ENCODE measurements around the gene ATP1A1.

ATP1A1 gene
- 350 to 510 reads per million in 2 donors for total RNA-seq

DNA sequence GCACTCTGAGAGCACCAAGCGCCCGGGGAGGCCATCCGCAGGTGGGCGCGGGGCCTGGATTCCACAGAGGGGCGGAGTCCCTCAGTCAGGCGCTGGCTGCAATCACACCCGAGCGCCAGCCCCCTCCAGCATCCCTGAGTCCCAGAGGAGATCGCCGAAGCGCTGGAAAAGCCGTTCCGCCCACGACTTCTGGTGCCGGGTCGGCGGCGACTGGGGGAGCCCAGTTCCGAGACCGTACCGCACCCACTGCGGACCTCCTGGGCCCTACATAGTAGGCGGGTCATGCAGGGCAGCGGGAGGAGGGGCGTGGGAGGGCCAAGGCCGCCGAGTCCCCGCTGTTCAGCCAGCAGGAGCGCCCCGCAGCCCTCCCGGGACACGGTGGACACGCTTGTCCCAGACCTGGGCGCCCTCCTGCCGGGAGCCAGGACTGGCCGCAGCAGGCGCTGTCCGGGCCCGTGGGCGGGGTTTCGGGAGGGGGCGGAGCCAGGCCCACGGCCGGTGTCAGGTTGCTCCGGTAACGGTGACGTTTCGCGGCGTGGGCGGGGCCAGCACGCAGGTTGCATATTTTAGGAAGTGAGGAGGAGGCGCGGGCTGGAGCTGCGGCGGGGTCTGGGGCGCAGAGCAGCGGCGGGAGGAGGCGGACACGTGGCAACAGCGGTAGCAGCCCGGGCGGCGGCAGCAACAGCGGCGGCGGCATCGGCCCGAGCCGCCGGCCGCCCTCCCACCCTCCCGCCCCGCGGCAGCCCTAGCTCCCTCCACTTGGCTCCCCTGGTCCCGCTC is at the start of gene ATP1A1:
ATP1A1 (plus strand) TSS at position 594 of the 780 bp plus-strand sequence. CDS start 268 bp downstream, outside the sequence.
- peak; percentile 95 to 97 (median 96) for DNase-seq

DNA sequence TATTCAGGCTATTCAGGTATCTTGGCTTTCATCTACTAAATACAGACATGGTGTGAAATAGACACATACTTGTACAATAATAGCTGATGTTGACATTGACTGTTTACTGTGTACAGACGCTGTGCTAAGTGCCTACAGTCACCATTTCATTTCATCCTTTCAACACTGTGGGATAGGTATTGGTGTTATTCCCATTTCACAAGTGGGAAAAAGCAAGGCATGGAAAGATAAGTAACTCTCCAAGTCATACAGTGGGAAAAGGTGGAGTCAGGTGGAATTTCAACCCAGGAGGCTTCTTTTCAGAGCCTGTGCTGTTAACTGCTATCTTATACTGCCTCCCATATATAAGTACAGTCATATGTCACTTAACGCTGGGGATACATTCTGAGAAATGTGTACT is 49.6 kb upstream of the ATP1A1 start:
- DNase-seq: no peak

DNA sequence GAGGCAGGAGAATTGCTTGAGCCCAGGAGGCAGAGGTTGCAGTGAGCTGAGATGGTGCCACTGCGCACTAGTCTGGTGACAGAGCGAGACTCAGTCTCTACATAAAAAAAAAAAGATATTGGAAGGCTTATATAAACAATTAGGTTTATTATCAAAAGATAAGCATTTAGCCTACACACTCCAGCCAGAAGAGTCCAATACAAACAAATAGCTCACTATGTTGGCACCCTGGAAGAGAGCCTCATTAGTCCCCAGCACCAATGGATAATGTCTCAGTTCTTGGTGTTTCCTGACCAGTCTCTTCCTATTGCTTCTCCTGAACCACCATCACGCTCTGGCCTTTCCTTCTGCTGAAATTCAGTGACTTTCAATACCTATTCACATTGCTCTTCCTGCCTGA is 48.6 kb upstream of the ATP1A1 start:
- DNase-seq: no peak

DNA sequence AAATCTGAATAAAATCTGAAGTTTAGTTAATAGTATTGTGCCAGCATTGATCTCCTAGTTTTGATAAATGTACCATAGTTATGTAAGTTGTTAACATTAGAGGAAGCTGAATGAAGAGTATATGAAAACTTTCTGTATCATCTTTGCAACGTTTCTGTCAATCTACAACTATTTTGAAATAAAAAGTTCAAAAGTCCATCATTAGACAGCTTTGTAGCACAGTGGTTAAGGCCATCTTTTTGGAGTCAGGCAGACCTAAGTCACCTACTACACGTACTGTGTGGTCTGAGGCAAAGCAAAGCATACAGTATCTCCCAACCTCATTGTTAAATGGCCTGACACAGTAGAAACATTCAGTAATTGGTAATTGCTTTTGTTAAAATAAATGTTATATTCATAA is 47.9 kb upstream of the ATP1A1 start:
- DNase-seq: no peak

DNA sequence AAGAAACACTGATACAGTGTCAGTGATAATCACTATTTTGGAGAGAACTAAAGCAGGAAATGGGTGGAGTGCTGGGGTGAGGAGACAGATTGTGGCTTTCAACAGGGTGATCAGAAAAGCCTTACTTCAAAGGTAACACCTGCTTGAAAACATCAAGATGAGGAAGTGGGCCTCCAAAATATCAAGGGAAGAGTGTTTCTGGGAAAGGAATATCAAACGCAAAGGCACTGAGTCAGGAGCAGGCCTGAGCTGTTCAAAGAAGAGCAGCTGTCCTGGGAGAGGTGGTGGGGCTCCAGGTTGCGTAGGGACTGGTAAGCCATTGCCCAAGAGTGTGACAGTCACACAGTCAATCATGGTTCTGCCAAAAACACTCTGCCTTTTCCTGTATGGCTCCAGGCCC is 47.1 kb upstream of the ATP1A1 start:
- DNase-seq: peak in 3 of 5 experiments; percentile 16 to 84 (median 41)

DNA sequence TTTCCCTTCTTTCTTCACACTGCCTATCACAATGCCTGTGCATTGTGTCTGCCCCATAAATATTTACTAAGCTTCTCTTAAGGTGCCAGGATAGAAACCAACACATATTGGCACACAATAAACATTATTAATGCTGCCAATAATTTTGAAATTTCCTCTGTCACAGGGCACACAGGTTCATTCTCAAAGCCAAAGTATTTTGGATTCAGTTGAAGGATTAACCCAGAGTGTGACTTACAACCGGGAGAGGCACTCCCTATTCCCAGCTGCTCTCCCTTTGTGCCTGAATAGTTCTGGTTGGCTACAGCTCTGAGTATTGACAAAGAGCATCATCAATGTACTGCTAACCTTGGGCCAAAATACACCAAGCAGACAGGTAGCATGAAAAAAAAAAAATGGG is 46.6 kb upstream of the ATP1A1 start:
- DNase-seq: no peak

DNA sequence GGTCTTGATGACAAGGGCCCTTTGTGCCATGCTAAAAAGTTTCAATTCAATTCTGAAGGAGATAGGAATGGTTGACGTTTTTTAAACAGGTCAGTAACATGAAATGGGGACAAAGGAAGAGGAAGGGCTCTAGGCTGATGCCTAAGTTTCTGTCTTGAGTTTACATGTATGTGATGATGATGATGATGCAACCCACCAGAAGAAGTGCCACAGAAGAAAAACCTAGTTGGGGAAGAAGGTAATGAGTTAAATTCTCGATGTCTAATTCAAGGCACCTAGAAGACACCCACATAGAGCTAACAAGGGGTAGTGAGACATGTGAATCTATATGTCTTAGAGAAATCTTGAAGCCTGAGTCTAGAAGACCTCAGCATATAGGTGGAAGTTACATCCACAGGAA is 44.4 kb upstream of the ATP1A1 start:
- DNase-seq: no peak

DNA sequence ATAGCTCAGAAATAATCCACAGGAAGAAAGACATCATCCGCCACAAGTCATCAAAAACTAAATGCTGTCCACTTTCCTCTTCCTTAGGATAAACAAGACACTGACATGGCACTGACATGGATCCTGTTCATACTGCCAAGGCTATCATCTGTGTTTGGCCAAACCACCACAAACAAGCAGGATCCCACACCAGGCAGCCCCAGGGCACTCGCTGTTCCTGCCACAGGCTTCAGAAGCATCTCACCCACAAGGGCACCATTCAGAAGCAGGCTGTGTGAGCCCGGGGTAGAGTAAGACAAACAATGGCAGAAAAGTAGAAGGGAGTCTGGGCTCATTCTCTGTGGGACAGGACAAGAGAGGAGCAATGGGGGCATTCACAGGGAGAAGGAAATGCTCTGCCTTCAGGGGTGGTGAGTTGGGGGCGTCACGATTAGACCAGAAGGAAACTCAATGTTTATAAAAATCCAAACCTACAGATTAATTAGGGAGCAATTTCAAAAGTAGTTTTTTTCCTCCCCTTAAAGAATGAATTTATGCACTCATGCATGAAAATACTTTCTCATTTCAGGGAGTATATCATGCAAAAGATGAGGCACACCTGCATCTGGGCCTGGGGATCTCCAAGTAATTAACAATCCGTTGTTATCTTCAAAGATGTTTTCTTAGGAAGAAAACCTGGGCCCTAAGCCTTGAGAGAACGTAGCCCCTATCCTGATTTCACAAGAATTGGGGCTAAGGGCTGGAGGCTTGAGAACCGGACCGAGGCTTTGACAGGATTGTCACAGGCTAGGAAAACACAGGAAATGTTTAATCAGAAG is 43.3 kb upstream of the ATP1A1 start:
- DNase-seq: no peak

DNA sequence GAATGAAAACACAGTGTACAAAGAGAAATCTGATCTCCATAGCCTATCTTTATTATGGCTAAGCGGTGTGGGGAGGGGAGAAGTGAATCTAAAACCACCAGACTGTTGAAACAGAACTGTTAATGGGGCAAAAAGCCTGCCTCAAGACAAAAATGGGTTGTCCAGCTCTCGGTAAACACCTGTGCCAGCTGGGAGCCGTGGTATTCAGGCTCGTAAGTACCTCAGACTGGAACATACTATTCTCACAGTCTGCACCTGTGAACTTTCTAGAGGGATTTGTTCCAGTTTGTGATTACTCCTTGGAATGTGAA is 42.7 kb upstream of the ATP1A1 start:
- no peak for DNase-seq

DNA sequence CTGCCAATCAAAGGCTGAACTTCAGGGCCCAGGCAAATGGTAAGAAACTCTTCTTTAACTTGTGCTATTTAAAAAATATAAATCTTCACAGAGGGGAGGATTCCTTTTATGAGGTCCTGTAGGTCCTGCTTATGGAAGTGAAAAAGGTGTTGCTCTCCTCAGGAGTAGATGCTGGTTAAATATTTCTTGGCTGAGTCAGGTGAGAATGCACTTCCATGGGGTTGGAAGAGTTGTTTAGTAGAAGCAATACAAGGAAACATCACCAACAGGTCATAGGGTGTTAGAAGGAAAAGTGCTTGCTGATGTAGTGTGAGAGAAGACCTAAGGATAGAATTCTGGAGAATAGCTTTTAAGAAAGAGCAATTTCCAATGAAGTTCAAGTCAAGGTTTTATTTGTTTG is 42.2 kb upstream of the ATP1A1 start:
- no peak for DNase-seq

DNA sequence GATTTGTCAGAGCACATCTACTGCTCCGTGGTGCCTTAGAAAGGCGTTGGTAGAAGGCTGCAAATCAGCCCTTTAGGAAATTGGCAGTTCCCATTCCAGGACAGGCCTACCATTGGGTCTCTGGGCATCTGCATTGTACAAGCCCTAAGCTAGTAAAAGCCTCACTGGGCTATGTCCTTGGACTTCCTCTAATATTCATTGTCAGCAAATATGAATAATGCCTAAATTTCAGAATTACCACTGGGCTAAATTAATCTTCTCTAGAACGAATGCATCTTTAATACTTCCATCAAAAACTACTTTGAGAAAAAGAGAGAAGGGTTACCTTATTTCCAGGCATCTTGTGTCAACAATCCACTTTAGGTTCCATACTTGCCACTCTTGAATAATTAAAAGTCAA is 41.5 kb upstream of the ATP1A1 start:
- DNase-seq: no peak

DNA sequence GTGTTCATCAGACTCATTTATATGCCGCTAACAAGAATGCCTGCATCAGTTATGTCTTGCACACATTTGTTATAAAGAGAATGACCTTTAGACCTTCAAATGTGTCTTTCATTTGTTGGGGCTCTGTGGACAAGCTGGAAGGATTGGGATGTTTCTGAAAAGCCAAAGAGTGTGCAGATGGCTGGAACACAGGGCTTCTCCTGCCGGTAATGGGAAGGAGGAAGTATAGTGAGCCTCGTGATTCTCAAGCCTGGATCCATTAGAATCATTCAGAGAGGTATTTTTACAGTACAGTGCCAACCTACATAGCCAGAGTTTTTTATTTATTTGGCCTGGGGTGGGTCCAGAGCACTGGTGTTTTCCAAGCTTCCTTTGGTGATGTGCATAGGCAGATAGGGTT is 40.6 kb upstream of the ATP1A1 start:
- DNase-seq: no peak

DNA sequence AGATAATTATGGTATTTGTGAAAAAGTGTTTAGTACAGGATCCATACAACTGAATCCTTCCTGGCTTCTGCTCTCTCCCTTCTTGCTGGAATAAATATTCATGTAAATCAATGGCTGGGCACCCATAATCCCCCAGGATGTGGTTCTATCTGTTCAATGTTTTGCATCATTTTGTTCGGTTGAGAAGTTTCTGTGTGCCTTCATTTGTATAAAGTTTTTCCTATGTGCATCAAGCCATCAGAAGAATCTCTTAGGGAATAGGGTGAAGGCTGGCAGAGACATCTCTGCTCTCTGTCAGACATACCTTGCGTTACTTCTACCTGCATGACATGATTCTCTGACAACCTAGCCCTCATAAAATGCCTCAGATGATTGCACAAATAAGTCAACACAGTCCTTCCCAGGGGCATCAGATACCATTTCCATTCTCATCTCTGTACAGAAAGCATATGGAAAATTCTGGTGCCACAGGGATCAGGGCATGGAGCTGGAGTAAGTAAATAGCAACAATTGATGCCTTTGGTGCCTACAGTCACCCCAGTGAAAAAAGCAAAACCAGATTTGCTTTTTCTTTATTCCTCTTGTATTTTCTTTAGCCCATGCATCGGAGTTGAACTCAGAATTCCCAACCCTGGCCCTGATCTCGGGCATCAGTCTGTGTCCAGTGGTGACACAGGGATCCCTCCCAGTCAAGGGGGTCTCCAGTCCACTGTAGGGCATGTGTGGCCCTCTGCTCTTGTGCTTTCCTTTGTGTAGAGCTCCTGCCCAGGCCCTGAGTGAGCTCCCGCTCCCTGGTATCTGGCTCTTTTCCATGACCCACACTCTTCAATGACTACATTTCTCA is 39.7 kb upstream of the ATP1A1 start:
- no peak for DNase-seq

DNA sequence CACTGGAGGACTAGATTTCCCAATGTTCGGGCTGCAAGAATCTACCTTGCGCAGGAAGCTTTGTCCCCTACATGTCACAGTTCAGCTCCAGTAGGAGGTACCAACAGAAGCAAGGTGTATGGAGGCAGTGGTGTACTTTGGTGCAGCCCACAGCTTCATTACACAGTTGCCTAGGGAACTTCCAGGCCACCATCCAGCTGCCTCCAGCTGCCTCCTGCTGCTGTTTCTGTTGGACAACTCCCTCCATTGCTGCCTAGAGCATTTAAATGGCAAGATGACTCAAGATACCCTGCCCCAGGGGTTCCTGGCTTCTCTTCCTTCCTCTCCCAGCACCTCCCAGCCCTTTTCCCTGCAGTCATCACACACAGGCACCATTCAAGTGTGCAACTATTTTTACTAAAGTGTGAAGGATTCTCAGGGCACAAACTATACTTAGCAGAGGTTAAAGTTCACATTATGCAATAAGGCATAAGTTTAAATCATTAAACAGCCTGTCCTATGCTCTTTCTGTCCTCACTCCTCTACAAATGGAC is 39.0 kb upstream of the ATP1A1 start:
- no peak for DNase-seq

DNA sequence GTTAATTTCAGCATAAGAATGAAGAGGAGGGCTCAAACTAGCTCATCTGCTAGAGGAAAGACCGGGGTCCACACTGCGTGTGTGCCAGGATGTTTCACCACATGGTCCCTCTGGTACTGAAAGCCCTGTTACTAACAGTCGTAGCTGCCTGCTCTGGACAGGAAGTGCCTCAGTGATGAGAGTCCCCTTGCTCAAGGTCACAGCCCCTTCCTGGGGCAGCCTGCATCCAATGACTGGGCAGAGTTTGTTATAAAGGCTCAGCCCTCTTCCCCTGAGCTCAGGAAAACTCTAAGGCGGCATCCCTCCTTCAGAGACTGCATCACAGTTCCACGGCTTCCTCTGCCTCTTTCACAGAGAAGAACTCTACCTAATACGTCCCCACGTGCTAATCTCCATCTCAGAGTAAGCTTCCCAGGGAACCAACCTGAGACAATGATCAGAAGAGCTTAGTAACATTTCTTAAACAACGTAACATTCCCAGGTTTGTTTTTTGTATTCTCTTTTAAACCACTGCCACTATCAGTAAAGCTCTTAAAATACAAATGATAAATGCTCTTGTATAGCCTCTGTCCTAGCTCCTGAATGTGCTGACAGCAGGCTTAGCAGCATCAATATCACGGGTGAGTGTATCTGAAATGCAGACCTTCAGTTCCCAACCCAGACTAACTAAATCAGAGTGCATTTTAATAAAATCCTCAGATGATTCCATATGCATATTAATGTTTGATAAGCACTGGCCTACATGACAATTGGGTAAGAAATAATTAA is 38.0 kb upstream of the ATP1A1 start:
- no peak for DNase-seq

DNA sequence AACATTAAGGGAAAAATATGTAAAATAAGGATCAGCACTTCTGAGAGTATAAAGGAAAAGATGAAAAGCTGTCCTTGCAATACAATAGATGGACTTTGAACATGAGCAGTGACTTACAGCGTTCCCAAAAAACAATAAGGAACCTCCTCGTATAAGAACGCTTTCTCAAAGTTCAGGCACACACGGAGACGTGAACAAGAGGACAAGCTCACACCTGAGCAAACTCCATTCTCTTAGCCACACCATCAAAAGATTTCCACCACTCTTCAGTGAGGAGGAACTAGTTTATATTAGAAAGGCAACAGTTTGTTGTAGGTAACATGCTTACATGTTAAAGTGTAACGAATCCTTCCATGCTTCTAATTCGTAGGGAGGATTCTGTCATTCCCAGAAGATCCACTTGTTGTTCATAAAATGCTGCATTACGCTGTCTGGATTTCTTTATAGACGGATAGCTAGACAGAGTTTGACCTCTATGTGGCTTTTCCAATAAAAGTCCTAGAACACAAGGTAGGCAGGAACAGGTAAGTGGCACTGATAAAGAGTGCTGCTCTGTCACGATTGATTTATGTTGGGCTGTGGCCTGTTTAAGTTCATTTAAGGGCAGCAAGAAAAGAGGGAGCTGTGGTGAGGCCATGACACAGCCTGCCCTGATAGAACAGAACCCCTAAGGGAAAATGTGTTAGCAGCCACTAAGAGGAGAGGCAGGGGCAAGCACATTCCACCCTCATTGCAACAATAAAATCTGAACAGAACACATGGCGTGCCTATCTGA is 37.0 kb upstream of the ATP1A1 start:
- no peak for DNase-seq

DNA sequence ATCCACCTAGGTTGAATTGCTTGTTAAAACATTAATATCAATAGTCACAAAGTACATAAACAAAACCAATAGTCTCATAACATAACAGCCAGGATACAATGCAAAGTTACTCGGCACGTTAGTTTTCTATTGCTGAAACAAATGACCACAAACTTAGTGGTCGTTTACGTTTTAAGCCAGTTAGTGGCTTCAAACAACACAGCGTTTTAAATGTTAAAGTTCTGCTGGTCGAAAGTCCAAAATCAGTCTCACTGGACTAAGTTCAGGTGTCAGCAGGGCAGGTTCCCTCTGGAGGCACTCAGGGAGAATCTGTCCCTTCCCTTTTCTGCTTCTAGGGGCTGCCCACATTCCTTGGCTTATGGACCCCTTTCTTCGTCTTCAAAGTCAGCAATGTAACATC is 35.6 kb upstream of the ATP1A1 start:
- no peak for DNase-seq

DNA sequence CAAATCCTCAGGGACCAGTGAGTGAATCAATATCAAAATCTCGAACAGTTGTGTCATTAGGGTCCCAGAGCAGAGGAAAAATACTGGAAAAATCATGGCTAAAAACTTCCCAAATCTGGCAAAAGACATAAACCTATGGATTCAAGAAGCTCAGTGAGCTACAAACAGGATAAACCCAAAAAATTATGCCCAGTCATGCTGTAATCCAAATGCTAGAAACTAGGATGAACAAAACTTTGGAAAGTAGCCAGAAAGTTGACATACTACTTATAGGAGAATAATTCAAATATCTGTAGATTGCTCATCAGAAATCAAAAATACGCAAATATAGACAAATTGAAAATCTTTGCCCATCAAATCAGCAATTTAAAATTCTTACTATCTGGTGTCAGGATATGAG is 34.6 kb upstream of the ATP1A1 start:
- DNase-seq: no peak

DNA sequence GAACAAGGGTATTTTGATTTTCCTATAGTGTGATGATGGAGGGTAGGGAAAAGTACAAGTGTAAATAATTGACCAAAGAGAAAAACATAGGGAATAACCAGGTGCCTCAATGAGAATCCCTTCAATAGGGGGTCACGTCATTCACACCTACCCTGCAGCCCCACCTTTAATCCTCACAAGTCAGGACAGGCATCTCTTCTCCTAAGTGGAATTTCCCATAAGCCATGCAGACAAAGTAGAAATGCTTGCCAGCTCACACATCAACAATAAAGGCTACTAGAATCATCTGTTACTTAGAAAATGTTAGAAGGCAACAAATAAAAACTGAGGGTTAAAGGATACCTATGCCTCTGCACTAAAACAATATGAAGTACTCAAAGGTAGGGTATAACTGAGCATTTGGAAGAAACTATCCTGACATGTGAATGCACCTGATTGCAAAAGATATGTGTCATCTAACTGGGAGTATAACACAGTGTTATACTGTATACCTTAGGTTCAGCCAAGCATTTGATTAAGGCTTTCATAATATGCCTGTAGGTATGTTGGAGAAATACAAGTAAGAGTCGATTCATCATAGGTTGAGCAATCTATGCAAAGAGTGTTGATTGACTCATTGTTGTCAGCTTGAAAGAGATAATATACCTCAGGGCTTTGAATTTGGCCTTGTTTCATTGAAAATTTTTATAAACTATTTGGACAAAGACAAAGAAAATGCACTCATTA is 32.4 kb upstream of the ATP1A1 start:
- no peak for DNase-seq

DNA sequence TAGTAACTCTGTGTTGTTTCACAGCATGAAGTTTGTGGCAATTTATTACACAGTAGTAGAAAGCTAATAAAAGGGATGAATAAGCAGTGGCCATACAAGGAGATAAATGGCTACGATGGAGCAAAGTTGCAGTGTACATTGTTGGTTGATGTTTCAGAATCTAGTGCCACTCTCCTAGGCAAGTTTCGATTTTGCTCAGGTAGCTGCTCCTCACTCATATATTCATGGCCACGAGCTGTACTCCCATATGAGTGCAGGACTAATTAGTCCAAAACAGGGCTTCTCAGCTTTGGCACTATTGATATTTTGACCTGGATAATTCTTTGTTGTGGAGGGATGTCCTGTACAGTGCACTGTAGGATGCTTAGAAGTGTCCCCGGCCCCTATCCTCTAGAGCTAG is 30.0 kb upstream of the ATP1A1 start:
- DNase-seq: peak in 1 of 5 experiments; percentile 21

DNA sequence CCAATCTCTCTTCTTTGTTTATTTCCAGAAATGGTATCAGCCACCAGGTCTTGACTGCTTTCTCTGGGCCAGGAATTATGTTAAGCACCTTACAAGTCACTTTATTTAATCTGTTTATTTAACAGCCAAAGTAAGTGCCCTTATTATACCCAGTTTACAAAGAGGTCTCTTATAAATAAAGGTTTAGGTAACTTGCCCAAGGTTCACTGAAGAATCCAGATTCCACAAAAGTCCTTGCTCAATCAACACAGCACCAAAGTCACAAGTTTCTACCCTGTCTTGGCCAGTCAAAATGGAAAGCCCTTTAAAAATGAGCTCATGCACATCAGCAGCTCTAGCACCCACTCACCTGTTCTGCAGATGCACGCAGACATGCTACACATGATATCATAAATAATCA is 28.0 kb upstream of the ATP1A1 start:
- DNase-seq: no peak
